ENCODE results near the gene GFRA1.

Gene GFRA1

DNA sequence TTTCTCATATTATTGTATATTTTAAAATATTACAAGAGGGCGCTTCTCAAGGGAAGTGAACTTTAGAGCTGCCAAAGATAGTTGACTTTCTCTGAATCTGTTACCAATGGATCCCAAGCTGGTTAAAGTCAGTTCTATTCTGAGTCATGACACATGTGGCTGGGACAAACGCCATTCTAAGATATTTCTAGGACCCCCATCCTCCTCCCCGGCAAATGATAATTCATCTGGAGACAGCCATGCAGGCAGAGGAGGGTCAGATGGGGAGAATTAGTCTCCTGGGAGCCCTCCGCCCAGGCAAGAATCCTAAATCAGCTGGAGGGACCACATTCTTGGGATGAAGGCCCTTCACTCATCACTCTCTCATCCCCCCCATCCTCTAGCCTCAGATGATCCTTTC, 187.7 kb downstream of the GFRA1 start:
- no peaks in the 10 kb centered on the region for H3K36me3 ChIP-seq (ENCODE audit: control insufficient read depth in 2 of 2, insufficient read depth in 1 of 2, low read length in 2 of 2)
- no peak overlapping the region for H3K4me3 ChIP-seq (ENCODE audit: low read depth, low read length)
- no peaks in the 10 kb centered on the region for H3K9me3 ChIP-seq (ENCODE audit: control insufficient read depth, insufficient read depth, low read depth, low read length)
- H3K27ac ChIP-seq (ENCODE audit: extremely low read depth, low read depth, low read length): no peak overlapping the region
- TF ChIP-seq ZNF449 (tag by site-specific recombination; IDR thresholded peaks at IDR 0.05) (no peak), ZNF544 (tag by site-specific recombination; IDR thresholded peaks at IDR 0.05) (no peak), ZNF335 (tag by site-specific recombination; conservative IDR thresholded peaks at IDR 0.05) (no peak), ZNF624 (tag by site-specific recombination; IDR thresholded peaks at IDR 0.05) (no peak), ZNF621 (tag by site-specific recombination; IDR thresholded peaks at IDR 0.05) (no peak), ZNF776 (tag by site-specific recombination; IDR thresholded peaks at IDR 0.05; ENCODE audit: borderline replicate concordance) (no peak), GLIS2 (tag by site-specific recombination; IDR thresholded peaks at IDR 0.05) (no peak), ZNF133 (tag by site-specific recombination; IDR thresholded peaks at IDR 0.05) (no peak), IKZF3 (tag by site-specific recombination; IDR thresholded peaks at IDR 0.05) (no peak), ZNF785 (tag by site-specific recombination; IDR thresholded peaks at IDR 0.05) (no peak), ZNF555 (tag by site-specific recombination; conservative IDR thresholded peaks at IDR 0.05) (no peak), ZNF292 (tag by site-specific recombination; IDR thresholded peaks at IDR 0.05; ENCODE audit: borderline replicate concordance, low read depth) (no peak)
- TF ChIP-seq, protein P1, sequence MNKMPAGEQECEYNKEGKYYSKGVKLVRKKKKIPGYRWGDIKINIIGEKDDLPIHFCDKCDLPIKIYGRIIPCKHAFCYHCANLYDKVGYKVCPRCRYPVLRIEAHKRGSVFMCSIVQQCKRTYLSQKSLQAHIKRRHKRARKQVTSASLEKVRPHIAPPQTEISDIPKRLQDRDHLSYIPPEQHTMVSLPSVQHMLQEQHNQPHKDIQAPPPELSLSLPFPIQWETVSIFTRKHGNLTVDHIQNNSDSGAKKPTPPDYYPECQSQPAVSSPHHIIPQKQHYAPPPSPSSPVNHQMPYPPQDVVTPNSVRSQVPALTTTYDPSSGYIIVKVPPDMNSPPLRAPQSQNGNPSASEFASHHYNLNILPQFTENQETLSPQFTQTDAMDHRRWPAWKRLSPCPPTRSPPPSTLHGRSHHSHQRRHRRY (tag by site-specific recombination; IDR thresholded peaks at IDR 0.05): no peak
- no peaks in the 10 kb centered on the region for H3K4me1 ChIP-seq (ENCODE audit: control insufficient read depth, insufficient read depth, low read length)
- POLR2A ChIA-PET: no interaction called here
- CTCF ChIA-PET: interaction anchor here (1.1 to 1.3 kb wide), 2 partner anchors 8 to 406 kb away, joined by 3 read pairs; no protein-coding TSS in a partner anchor

- Histone ChIP-seq H3K36me3 (ENCODE audit: control insufficient read depth in 2 of 2, insufficient read depth in 1 of 2, low read length in 2 of 2) (no peaks in the 10 kb centered on the region), H3K9me3 (ENCODE audit: control insufficient read depth, insufficient read depth, low read depth, low read length) (no peaks in the 10 kb centered on the region), H3K27ac (ENCODE audit: extremely low read depth, low read depth, low read length) (no peak overlapping the region), H3K4me3 (ENCODE audit: low read depth, low read length) (no peak overlapping the region), H3K4me1 (ENCODE audit: control insufficient read depth, insufficient read depth, low read length) (no peaks in the 10 kb centered on the region)
- POLR2A ChIA-PET: no interaction called here
- no peak for TF ChIP-seq ZNF335 (tag by site-specific recombination; conservative IDR thresholded peaks at IDR 0.05)
- TF ChIP-seq OSR2 (tag by site-specific recombination; IDR thresholded peaks at IDR 0.05): no peak
- TF ChIP-seq ZNF266 (tag by site-specific recombination; IDR thresholded peaks at IDR 0.05; ENCODE audit: low read depth): no peak
- TF ChIP-seq SP7 (tag by site-specific recombination; IDR thresholded peaks at IDR 0.05): no peak
- TF ChIP-seq, protein P2, sequence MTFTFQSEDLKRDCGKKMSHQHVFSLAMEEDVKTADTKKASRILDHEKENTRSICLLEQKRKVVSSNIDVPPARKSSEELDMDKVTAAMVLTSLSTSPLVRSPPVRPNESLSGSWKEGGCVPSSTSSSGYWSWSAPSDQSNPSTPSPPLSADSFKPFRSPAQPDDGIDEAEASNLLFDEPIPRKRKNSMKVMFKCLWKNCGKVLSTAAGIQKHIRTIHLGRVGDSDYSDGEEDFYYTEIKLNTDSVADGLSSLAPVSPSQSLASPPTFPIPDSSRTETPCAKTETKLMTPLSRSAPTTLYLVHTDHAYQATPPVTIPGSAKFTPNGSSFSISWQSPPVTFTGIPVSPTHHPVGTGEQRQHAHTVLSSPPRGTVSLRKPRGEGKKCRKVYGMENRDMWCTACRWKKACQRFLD (tag by site-specific recombination; IDR thresholded peaks at IDR 0.05): no peak
- TF ChIP-seq ZNF621 (tag by site-specific recombination; IDR thresholded peaks at IDR 0.05): no peak
- TF ChIP-seq ZIC2 (tag by site-specific recombination; IDR thresholded peaks at IDR 0.05): no peak
- TF ChIP-seq ZNF24 (tag by site-specific recombination; IDR thresholded peaks at IDR 0.05): no peak
- no peak for TF ChIP-seq ZNF707 (tag by site-specific recombination; IDR thresholded peaks at IDR 0.05)
- TF ChIP-seq MEIS1 (CRISPR knock-in tag; IDR thresholded peaks at IDR 0.05; ENCODE audit: borderline replicate concordance): no peak
- TF ChIP-seq ZNF692 (tag by site-specific recombination; IDR thresholded peaks at IDR 0.05): no peak
- TF ChIP-seq, protein P3, sequence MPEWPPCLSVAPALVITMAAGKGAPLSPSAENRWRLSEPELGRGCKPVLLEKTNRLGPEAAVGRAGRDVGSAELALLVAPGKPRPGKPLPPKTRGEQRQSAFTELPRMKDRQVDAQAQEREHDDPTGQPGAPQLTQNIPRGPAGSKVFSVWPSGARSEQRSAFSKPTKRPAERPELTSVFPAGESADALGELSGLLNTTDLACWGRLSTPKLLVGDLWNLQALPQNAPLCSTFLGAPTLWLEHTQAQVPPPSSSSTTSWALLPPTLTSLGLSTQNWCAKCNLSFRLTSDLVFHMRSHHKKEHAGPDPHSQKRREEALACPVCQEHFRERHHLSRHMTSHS (tag by site-specific recombination; IDR thresholded peaks at IDR 0.05): no peak
- TF ChIP-seq ZNF366 (tag by site-specific recombination; conservative IDR thresholded peaks at IDR 0.05): no peak
- CTCF ChIA-PET: no interaction called here
Observed at GRCh38 chr10:116084161-116084560, 188.8 kb downstream of the GFRA1 start.

Data from HEK293 (cell line).